GM18499 (cell line): Measurements from ENCODE around the gene ANKRD26.
"Not testable (repeated sequence)": the region's sequence is repeated elsewhere in the genome, so short reads cannot be mapped to it uniquely, and the experiment has no call there.

Experiments used
- ATAC-seq: cut with Tn5 transposase; IDR thresholded peaks from one replicate; pipeline ENCODE4 v1.9.1; 2021; ENCODE audit warnings: moderate number of reproducible peaks; ENCODE audit not compliant: insufficient read depth, unreplicated experiment

Gene ANKRD26

GRCh38 chr10:27099916-27100812, at the start of gene ANKRD26:
ANKRD26 (minus strand) TSS chr10:27100494; CDS start chr10:27100326, 168 bp downstream.
- ATAC-seq: peak; percentile 54

- no peak for ATAC-seq
These were observed 47.4 kb upstream of the ANKRD26 start for GRCh38 chr10:27147701-27148100.

- ATAC-seq: no peak
These were observed 45.6 kb upstream of the ANKRD26 start for GRCh38 chr10:27145937-27146336.

GRCh38 chr10:27143686-27144085, 43.4 kb upstream of the ANKRD26 start:
- no peak for ATAC-seq

GRCh38 chr10:27138277-27138676, 38.0 kb upstream of the ANKRD26 start:
- no peak for ATAC-seq

- no peak for ATAC-seq
These were observed 34.1 kb upstream of the ANKRD26 start for GRCh38 chr10:27134371-27134770.

GRCh38 chr10:27108165-27108564, 7.9 kb upstream of the ANKRD26 start:
- ATAC-seq: no peak

GRCh38 chr10:27104919-27105318, 4.6 kb upstream of the ANKRD26 start:
- no peak for ATAC-seq

- ATAC-seq: no peak
These were observed 586 bp upstream of the ANKRD26 start for GRCh38 chr10:27100813-27101347.

- no peak for ATAC-seq
These were observed 846 bp downstream of the ANKRD26 start for GRCh38 chr10:27099448-27099847.

- no peak for ATAC-seq
These were observed 11.9 kb downstream of the ANKRD26 start for GRCh38 chr10:27088119-27089044.

GRCh38 chr10:27072436-27073114, 27.7 kb downstream of the ANKRD26 start:
- no peak for ATAC-seq

GRCh38 chr10:27068217-27068891, 31.9 kb downstream of the ANKRD26 start:
- ATAC-seq: no peak

GRCh38 chr10:27065084-27065483, 35.2 kb downstream of the ANKRD26 start:
- ATAC-seq: no peak

- ATAC-seq: no peak
These were observed 47.6 kb downstream of the ANKRD26 start for GRCh38 chr10:27052656-27053055.

GRCh38 chr10:27045247-27045646, 55.0 kb downstream of the ANKRD26 start:
- ATAC-seq: not testable (repeated sequence)

GRCh38 chr10:27041196-27041595, 59.1 kb downstream of the ANKRD26 start:
- ATAC-seq: no peak

- ATAC-seq: no peak
These were observed 62.1 kb downstream of the ANKRD26 start for GRCh38 chr10:27038168-27038567.

GRCh38 chr10:27035163-27035562, 65.1 kb downstream of the ANKRD26 start:
- ATAC-seq: no peak

GRCh38 chr10:27030060-27030459, 70.2 kb downstream of the ANKRD26 start:
- no peak for ATAC-seq
